HL-60 (cell line): ENCODE results near the gene LHX5.

ENCODE experiments used
- DNase-seq, 2 experiments: peaks; one replicate each; pipeline ENCODE4 v3.0.0-alpha.2; 2010 to 2020; ENCODE audit warnings: low read depth in 1 of 2, low spot score in 1 of 2
- H3K27ac ChIP-seq: fragments of 250-450 bp; sonication (Bioruptor Pico); replicated peaks from 2 replicates; pipeline ENCODE4 v1.5.1; 2020; ENCODE audit warnings: mild to moderate bottlenecking, moderate library complexity
- H3K27me3 ChIP-seq: fragments of 250-450 bp; sonication (Bioruptor Pico); 2 replicates; pipeline ENCODE4 v1.5.1; 2021; ENCODE audit warnings: mild to moderate bottlenecking, moderate library complexity; ENCODE audit not compliant: insufficient read depth, poor library complexity, severe bottlenecking
- H3K4me3 ChIP-seq: replicated peaks from 2 replicates; pipeline ENCODE4 v1.5.1; 2011; ENCODE audit warnings: mild to moderate bottlenecking, control low read depth, low read length; ENCODE audit not compliant: insufficient read depth
- CTCF ChIP-seq: IDR thresholded peaks from one replicate; pipeline ENCODE4 v1.5.1; 2011; ENCODE audit warnings: low read length, control low read depth, inconsistent platforms; ENCODE audit not compliant: insufficient read depth
- GABPA ChIP-seq: IDR thresholded peaks from 2 replicates; pipeline ENCODE4 v1.6.1; 2012; ENCODE audit warnings: low read depth
- POLR2AphosphoS5 ChIP-seq: IDR thresholded peaks from 2 replicates; pipeline ENCODE4 v1.6.1; 2012; ENCODE audit warnings: low read depth
- REST ChIP-seq: IDR thresholded peaks from 2 replicates; pipeline ENCODE4 v1.6.1; 2012; ENCODE audit warnings: low read depth; ENCODE audit not compliant: insufficient replicate concordance
- SPI1 ChIP-seq: IDR thresholded peaks from 2 replicates; pipeline ENCODE4 v1.6.1; 2012; ENCODE audit warnings: low read depth, mild to moderate bottlenecking, borderline replicate concordance

Gene LHX5

GRCh38 chr12:113457185-113457584 lies 14.5 kb downstream of the LHX5 start:
- H3K27me3 ChIP-seq, result peaks cover 9% of the 10 kb centered on the region
- H3K4me3 ChIP-seq, result no peak overlapping the region
- no peak for DNase-seq
- H3K27ac ChIP-seq, result no peak overlapping the region
- TF ChIP-seq SPI1 (no peak), CTCF (no peak)

GRCh38 chr12:113456761-113457160 lies 14.9 kb downstream of the LHX5 start:
- no peak overlapping the region for H3K27ac ChIP-seq
- DNase-seq, result no peak
- TF ChIP-seq GABPA (no peak), REST (no peak), SPI1 (peak; percentile 8; the same call in 1 of the 2 replicates), CTCF (no peak), POLR2AphosphoS5 (no peak)
- peaks cover 9% of the 10 kb centered on the region for H3K27me3 ChIP-seq
- H3K4me3 ChIP-seq, result no peak overlapping the region

GRCh38 chr12:113456199-113456598 lies 15.5 kb downstream of the LHX5 start:
- DNase-seq, result no peak
- no peak overlapping the region for H3K4me3 ChIP-seq
- TF ChIP-seq POLR2AphosphoS5 (no peak), GABPA (no peak), SPI1 (no peak), REST (no peak), CTCF (no peak)

GRCh38 chr12:113453330-113453729 lies 18.3 kb downstream of the LHX5 start:
- no peak overlapping the region for H3K27ac ChIP-seq
- no peak for DNase-seq
- peaks cover 9% of the 10 kb centered on the region for H3K27me3 ChIP-seq
- H3K4me3 ChIP-seq, result no peak overlapping the region
- TF ChIP-seq REST, result no peak
- TF ChIP-seq POLR2AphosphoS5, result no peak
- no peak for TF ChIP-seq SPI1
- no peak for TF ChIP-seq GABPA
- TF ChIP-seq CTCF, result no peak

More at GRCh38 chr12:113456199-113456598, 15.5 kb downstream of the LHX5 start:
- Histone ChIP-seq H3K27me3 (peaks cover 9% of the 10 kb centered on the region), H3K27ac (no peak overlapping the region)
